Ecto neural progenitor cell (in vitro differentiated cells): ENCODE results near the gene SMPDL3A.
A peak's percentile ranks its signal among the peaks of the same experiment; 100 is the strongest.
"Not testable (repeated sequence)": the region's sequence is repeated elsewhere in the genome, so short reads cannot be mapped to it uniquely, and the experiment has no call there.

Experiments
- DNase-seq: peaks from one replicate; pipeline ENCODE4 v3.0.0-alpha.2; 2018; ENCODE audit warnings: low spot score

The SMPDL3A gene, protein sequence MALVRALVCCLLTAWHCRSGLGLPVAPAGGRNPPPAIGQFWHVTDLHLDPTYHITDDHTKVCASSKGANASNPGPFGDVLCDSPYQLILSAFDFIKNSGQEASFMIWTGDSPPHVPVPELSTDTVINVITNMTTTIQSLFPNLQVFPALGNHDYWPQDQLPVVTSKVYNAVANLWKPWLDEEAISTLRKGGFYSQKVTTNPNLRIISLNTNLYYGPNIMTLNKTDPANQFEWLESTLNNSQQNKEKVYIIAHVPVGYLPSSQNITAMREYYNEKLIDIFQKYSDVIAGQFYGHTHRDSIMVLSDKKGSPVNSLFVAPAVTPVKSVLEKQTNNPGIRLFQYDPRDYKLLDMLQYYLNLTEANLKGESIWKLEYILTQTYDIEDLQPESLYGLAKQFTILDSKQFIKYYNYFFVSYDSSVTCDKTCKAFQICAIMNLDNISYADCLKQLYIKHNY

GRCh38 chr6:122789182-122790027 is at the start of gene SMPDL3A:
SMPDL3A (plus strand) TSS chr6:122789258; CDS start chr6:122789347, 89 bp downstream.
- peak; percentile 91 for DNase-seq

GRCh38 chr6:122740091-122740490 is 49.0 kb upstream of the SMPDL3A start:
- DNase-seq, result no peak

- no peak for DNase-seq
Observed at GRCh38 chr6:122740936-122741335, 48.1 kb upstream of the SMPDL3A start.

DNA sequence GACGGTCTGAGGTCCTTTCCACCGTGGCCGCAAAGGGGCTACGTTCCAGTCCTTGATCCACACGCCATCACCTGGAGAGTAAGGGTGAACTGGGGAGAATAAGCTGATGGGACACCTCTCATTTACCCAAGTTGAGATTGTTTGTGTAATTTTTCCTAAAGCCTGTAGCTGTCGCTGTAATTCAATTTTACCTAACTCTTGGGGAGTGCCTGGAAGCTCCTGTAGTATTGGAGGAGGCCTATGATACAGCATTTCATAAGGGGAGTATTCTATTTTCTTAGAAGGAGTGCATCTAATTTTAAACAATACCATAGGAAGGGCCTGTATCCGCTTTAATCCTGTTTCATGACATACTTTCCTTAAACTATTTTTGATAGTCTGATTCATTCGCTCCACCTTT is 44.8 kb upstream of the SMPDL3A start:
- not testable (repeated sequence) for DNase-seq

DNA sequence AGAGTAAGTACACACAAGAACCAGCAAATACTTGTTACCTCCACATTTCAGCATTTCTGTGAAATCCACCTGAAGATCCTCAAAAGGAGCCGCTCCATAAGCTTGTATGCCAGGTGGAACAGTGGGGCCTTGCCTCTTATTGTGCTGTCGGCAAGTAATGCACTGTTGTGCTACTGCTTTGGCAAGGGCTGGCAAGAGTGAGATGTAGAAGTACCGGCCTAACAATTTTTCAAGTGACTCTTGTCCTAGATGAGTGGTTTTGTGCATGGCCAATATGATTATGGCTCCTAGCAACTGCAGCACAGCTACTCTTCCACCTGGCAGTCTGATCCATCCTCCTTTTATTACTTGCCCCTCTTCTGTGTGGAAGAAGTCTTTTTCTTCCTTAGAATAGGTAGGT is 44.2 kb upstream of the SMPDL3A start:
- DNase-seq, result not testable (repeated sequence)

- no peak for DNase-seq
Observed at GRCh38 chr6:122746688-122747087, 42.4 kb upstream of the SMPDL3A start.

GRCh38 chr6:122747573-122747972 is 41.5 kb upstream of the SMPDL3A start:
- DNase-seq, result no peak

GRCh38 chr6:122748945-122749344 is 40.1 kb upstream of the SMPDL3A start:
- not testable (repeated sequence) for DNase-seq

- no peak for DNase-seq
Observed at GRCh38 chr6:122749451-122750050, 39.5 kb upstream of the SMPDL3A start.

DNA sequence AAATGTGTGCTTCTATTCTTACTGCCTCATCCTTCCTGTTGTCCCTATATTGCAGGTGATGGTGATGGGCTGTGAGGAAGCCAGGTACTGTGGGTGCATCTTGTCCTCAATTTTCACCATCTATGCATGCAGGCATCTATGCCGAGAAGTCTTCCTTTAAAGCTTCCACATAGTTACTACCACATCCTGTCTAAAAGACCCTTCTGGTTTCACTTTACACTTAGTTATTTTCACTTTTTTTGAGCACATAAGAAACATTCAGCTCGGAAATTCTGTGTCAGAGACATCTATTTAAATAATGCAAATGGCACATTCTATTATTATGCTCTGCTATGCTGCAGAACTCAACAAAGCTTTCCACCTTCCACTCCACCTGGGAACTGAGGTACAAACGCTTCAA is 37.7 kb upstream of the SMPDL3A start:
- no peak for DNase-seq

GRCh38 chr6:122752459-122752858 is 36.6 kb upstream of the SMPDL3A start:
- DNase-seq, result no peak

DNA sequence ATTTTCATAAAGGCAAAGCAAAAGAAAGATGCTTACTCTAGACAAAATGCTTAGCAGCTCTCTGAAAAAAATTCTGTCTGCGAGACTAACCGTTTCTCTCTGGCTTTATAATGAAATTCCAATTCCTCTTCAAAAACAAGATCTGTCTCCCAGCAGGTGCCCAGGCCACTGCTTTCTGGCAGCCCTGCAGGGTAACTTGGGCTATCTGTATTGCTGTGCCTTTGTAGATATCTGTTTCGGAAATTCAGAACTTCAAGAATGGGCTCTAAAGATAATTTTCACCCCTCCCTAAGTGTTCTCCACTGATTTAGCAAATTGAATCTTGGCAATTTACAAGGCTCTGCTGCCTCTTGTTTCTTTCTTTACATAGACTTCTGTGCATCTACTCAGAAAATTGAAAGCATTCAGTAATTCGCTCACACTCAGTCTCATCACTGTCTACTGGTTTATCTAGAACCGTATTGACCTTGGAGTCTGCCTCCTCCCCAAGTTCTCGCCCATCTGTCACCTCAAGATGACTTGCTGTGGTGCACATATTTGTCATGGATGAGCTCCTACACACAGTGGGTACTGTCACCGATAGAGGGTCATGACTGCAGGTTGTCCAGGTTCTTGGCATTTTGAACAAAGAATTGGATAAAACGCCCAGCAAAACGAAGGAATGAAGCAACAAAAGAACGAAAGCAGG is 35.9 kb upstream of the SMPDL3A start:
- no peak for DNase-seq

DNA sequence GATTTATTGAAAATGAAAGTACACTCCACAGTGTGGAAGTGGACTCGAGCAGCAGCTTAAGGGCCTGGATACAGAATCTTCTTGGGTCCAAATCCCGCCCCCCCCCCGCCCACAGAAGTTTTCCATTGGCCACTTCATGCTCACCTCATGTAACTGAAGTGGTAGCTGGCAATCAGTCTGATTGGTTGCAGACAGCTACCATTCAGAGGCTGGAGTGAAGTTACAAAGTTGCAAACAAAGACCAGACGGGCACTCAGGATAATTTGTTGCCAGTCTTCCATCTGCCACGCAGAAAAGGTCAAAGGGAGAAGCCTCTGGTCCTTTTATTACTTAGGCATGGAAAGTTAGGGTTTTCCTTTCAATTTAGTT is 35.4 kb upstream of the SMPDL3A start:
- DNase-seq, result no peak

DNA sequence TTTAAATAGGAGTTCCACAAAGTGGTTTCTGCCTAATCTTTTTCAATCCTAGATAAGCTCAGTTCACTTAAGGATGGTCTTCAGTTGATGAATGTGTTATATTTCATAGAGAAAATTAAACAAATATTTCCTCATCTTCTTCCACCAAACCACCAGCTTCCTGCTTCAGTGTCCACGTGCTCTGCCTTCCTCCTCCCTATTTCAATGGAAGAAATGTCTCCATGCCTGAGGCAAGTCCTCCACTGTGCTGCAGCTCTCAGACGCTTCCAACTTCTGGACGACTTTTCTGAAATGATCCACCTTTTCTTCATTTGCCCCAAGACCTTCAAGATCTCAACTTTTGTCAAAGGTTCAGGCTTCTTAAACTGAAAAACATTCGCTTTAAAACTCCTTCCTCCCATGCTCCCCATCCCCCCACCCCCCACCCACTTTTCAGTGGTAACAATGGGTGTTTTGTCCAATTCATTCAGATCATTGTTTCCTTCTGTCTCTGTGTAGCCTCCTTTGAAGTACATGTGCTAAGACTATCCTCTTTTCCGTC is 34.8 kb upstream of the SMPDL3A start:
- DNase-seq, result no peak

- DNase-seq, result no peak
Observed at GRCh38 chr6:122755901-122756300, 33.2 kb upstream of the SMPDL3A start.

DNA sequence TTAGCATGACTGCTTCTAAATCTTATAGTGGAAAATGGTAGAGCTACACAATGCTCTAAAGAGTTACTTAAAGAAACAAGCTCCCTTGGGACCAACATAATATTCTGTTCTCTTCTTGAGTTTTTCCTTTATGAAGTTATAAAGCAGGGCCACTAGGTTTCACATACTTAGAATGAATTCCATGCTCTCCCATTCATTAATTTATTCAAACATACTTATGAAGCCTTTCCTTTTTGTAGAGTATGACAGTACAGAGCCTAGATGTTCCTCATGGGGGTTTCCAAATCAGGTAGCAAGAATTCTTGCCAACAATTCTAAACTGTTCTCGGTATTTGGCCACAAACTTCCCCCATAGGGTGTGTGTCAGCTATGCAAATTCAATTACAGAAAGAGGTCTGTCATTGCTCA is 30.1 kb upstream of the SMPDL3A start:
- no peak for DNase-seq

DNA sequence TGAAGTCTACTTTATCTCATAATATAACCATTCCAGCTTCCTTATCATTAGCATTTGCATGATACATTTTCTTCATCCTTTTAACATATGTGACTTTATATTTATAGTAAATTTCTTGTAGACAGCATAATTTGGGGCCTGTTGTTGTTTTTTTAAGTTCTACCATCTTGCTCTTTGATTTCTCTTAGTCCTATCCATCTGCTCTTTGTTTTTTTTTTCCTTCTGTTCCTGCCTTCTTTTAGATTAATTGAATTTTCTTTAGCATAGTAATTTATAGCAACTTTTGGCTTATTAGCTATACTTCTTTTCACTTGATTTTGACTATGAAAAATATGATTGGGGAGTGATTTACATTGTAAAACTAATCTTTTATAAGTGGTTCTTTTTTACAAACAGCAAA is 28.7 kb upstream of the SMPDL3A start:
- DNase-seq, result no peak

- DNase-seq, result no peak
Observed at GRCh38 chr6:122766256-122766655, 22.8 kb upstream of the SMPDL3A start.

- no peak for DNase-seq
Observed at GRCh38 chr6:122770835-122771601, 18.0 kb upstream of the SMPDL3A start.

- no peak for DNase-seq
Observed at GRCh38 chr6:122772724-122773415, 16.2 kb upstream of the SMPDL3A start.
